Neural progenitor cell (in vitro differentiated cells): Measurements from ENCODE around the gene RALGAPA2. TPM values are rescaled to one million over a fixed set of nuclear protein-coding genes. Genes with fewer than 3 reads are reported as not detected.

Experiments used
- DNase-seq: peaks from one replicate; pipeline ENCODE4 v3.0.0-alpha.2; 2016; ENCODE audit warnings: low spot score
- H2AFZ ChIP-seq: fragments of 200-600 bp; sonication (generic); replicated peaks from 2 replicates; pipeline ENCODE4 v1.6.1; 2016; ENCODE audit warnings: antibody characterized with exemption
- H3F3A ChIP-seq: fragments of 200-600 bp; sonication (generic); 2 replicates; pipeline ENCODE4 v1.6.1; 2016; ENCODE audit warnings: antibody characterized with exemption, low read depth
- H3K27ac ChIP-seq: fragments of 200-600 bp; sonication (generic); 2 replicates; pipeline ENCODE4 v1.5.1; 2016; ENCODE audit warnings: mild to moderate bottlenecking
- H3K27me3 ChIP-seq: fragments of 200-600 bp; sonication (generic); 2 replicates; pipeline ENCODE4 v1.6.1; 2016; ENCODE audit warnings: mild to moderate bottlenecking, moderate library complexity
- H3K36me3 ChIP-seq: fragments of 200-600 bp; sonication (generic); 2 replicates; pipeline ENCODE4 v1.5.1; 2016
- H3K4me1 ChIP-seq: fragments of 200-600 bp; sonication (generic); 2 replicates; pipeline ENCODE4 v1.6.1; 2016; ENCODE audit warnings: mixed run types
- H3K4me2 ChIP-seq: fragments of 200-600 bp; sonication (generic); 2 replicates; pipeline ENCODE4 v1.6.1; 2016
- H3K4me3 ChIP-seq: fragments of 200-600 bp; sonication (generic); 2 replicates; pipeline ENCODE4 v1.5.1; 2016
- H3K79me2 ChIP-seq: fragments of 200-600 bp; sonication (generic); 2 replicates; pipeline ENCODE4 v1.6.1; 2016; ENCODE audit warnings: low read depth
- H3K9ac ChIP-seq: fragments of 200-600 bp; sonication (generic); 2 replicates; pipeline ENCODE4 v1.6.1; 2016
- H3K9me3 ChIP-seq: fragments of 200-600 bp; sonication (generic); 2 replicates; pipeline ENCODE4 v1.5.1; 2016; ENCODE audit warnings: low read depth
- H4K20me1 ChIP-seq: fragments of 200-600 bp; sonication (generic); 2 replicates; pipeline ENCODE4 v1.6.1; 2016; ENCODE audit warnings: low read depth
- H3K27ac Mint-ChIP-seq: 3 replicates; pipeline ENCODE4 v1.8.0; 2021; ENCODE audit warnings: mixed read lengths
- H3K27me3 Mint-ChIP-seq: 2 replicates; pipeline ENCODE4 v1.8.0; 2022; ENCODE audit warnings: low read depth, mild to moderate bottlenecking, inconsistent platforms, moderate library complexity, mixed read lengths; ENCODE audit not compliant: insufficient read depth
- H3K36me3 Mint-ChIP-seq: 3 replicates; pipeline ENCODE4 v1.8.0; 2021; ENCODE audit warnings: mixed read lengths
- H3K4me1 Mint-ChIP-seq: 3 replicates; pipeline ENCODE4 v1.8.0; 2021; ENCODE audit warnings: mixed read lengths
- H3K4me3 Mint-ChIP-seq: 3 replicates; pipeline ENCODE4 v1.8.0; 2021; ENCODE audit warnings: mild to moderate bottlenecking, moderate library complexity, mixed read lengths
- H3K9me3 Mint-ChIP-seq: 3 replicates; pipeline ENCODE4 v1.8.0; 2020; ENCODE audit warnings: mixed read lengths
- EZH2 ChIP-seq: fragments of 200-600 bp; sonication (generic); IDR thresholded peaks from 2 replicates; pipeline ENCODE4 v1.6.1; 2017; ENCODE audit warnings: antibody characterized with exemption, mild to moderate bottlenecking, moderate library complexity
- EZH2phosphoT487 ChIP-seq: fragments of 200-600 bp; sonication (generic); IDR thresholded peaks from 2 replicates; pipeline ENCODE4 v1.6.1; 2017; ENCODE audit warnings: antibody characterized with exemption
- total RNA-seq: library from RNA; depleted of rRNA; stranded (reverse); fragments of >200 nt; gene quantifications from 2 replicates; pipeline ENCODE4 v1.2.3, GENCODE V29; 2015; ENCODE audit warnings: low replicate concordance
- TF ChIP-seq, protein P1 (sequence below): fragments of 200-600 bp; sonication (generic); IDR thresholded peaks from 2 replicates; pipeline ENCODE4 v1.5.1; 2017; ENCODE audit warnings: antibody characterized with exemption, mild to moderate bottlenecking

Gene RALGAPA2
- total RNA-seq, 1 donor from 2014 or later: 25.9 TPM

GRCh38 chr20:20487811-20488210 lies 224.6 kb downstream of the RALGAPA2 start:
- H2AFZ ChIP-seq: no peak overlapping the region
- H3K36me3 ChIP-seq: no peaks in the 10 kb centered on the region
- no peak for DNase-seq
- Mint-ChIP-seq H3K4me1 (peaks cover 37% of the 10 kb centered on the region), H3K36me3 (peaks cover 17% of the 10 kb centered on the region), H3K27ac (no peak overlapping the region), H3K27me3 (peaks cover 2% of the 10 kb centered on the region), H3K9me3 (peaks cover 5% of the 10 kb centered on the region), H3K4me3 (no peak overlapping the region)
- no peaks in the 10 kb centered on the region for H3K9me3 ChIP-seq
- no peaks in the 10 kb centered on the region for H3K79me2 ChIP-seq
- H3F3A ChIP-seq: peaks cover 11% of the 10 kb centered on the region
- no peak for TF ChIP-seq EZH2
- TF ChIP-seq EZH2phosphoT487: no peak
- TF ChIP-seq, protein P1, sequence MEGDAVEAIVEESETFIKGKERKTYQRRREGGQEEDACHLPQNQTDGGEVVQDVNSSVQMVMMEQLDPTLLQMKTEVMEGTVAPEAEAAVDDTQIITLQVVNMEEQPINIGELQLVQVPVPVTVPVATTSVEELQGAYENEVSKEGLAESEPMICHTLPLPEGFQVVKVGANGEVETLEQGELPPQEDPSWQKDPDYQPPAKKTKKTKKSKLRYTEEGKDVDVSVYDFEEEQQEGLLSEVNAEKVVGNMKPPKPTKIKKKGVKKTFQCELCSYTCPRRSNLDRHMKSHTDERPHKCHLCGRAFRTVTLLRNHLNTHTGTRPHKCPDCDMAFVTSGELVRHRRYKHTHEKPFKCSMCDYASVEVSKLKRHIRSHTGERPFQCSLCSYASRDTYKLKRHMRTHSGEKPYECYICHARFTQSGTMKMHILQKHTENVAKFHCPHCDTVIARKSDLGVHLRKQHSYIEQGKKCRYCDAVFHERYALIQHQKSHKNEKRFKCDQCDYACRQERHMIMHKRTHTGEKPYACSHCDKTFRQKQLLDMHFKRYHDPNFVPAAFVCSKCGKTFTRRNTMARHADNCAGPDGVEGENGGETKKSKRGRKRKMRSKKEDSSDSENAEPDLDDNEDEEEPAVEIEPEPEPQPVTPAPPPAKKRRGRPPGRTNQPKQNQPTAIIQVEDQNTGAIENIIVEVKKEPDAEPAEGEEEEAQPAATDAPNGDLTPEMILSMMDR: no peak
- H3K27me3 ChIP-seq: no peaks in the 10 kb centered on the region
- peaks cover 34% of the 10 kb centered on the region for H3K4me1 ChIP-seq
- no peaks in the 10 kb centered on the region for H4K20me1 ChIP-seq
- no peak overlapping the region for H3K27ac ChIP-seq
- H3K9ac ChIP-seq: no peak overlapping the region
- H3K4me2 ChIP-seq: no peak overlapping the region
- H3K4me3 ChIP-seq: no peak overlapping the region

DNA sequence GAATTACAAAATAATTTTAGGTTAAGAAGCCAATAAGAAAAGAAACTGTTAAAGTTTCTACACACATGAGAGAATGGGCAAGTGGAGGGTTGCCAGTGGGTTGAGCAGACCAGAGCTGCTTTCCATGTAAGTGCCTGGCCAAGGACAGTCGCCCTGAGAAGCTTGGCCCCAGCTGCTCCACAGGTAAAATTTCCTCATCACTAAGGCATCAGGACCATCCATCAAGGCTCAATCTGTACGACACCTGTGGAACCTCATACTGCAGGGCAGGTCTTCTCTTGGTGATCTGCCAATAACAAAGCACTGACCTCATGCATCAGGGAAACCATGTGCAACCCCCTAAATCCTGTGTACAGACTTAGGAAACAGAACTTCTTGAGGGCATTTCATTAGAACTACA lies 229.1 kb downstream of the RALGAPA2 start:
- no peak overlapping the region for H3K27ac Mint-ChIP-seq
- no peak overlapping the region for H3K27ac ChIP-seq
- TF ChIP-seq EZH2phosphoT487 (no peak), EZH2 (no peak)
- TF ChIP-seq, protein P1: no peak
- no peak overlapping the region for H3K4me3 Mint-ChIP-seq
- no peaks in the 10 kb centered on the region for H3K9me3 ChIP-seq
- peaks cover 2% of the 10 kb centered on the region for H3K4me1 ChIP-seq
- no peak overlapping the region for H3K4me2 ChIP-seq
- DNase-seq: no peak
- H3K79me2 ChIP-seq: no peaks in the 10 kb centered on the region
- H3K4me1 Mint-ChIP-seq: no peaks in the 10 kb centered on the region
- H3K36me3 ChIP-seq: no peaks in the 10 kb centered on the region
- H3K36me3 Mint-ChIP-seq: peaks cover 10% of the 10 kb centered on the region
- no peak overlapping the region for H3K4me3 ChIP-seq
- H3K9me3 Mint-ChIP-seq: peaks cover 5% of the 10 kb centered on the region
- H4K20me1 ChIP-seq: no peaks in the 10 kb centered on the region
- H3K9ac ChIP-seq: no peak overlapping the region
- H3K27me3 Mint-ChIP-seq: peaks cover 2% of the 10 kb centered on the region
- no peaks in the 10 kb centered on the region for H3F3A ChIP-seq
- no peaks in the 10 kb centered on the region for H3K27me3 ChIP-seq
- no peak overlapping the region for H2AFZ ChIP-seq

- Histone ChIP-seq H3K27ac (no peak overlapping the region), H3F3A (no peaks in the 10 kb centered on the region), H3K79me2 (no peaks in the 10 kb centered on the region), H3K9ac (no peak overlapping the region), H3K36me3 (no peaks in the 10 kb centered on the region), H4K20me1 (no peaks in the 10 kb centered on the region), H3K4me2 (no peak overlapping the region), H2AFZ (no peak overlapping the region), H3K9me3 (no peaks in the 10 kb centered on the region), H3K4me1 (peaks cover 11% of the 10 kb centered on the region), H3K27me3 (no peaks in the 10 kb centered on the region), H3K4me3 (no peak overlapping the region)
- Mint-ChIP-seq H3K27me3 (no peaks in the 10 kb centered on the region), H3K27ac (no peak overlapping the region), H3K36me3 (peaks cover 7% of the 10 kb centered on the region), H3K4me1 (peaks cover 8% of the 10 kb centered on the region), H3K9me3 (peaks cover 5% of the 10 kb centered on the region), H3K4me3 (no peak overlapping the region)
- DNase-seq: no peak
- TF ChIP-seq EZH2 (no peak), EZH2phosphoT487 (no peak)
- TF ChIP-seq, protein P1: no peak
Observed at GRCh38 chr20:20482453-20482852, 230.0 kb downstream of the RALGAPA2 start.
